Mammary epithelial cell (primary cell): ENCODE data around the gene STAC.

ENCODE experiments used
- CTCF ChIP-seq, 2 donors: IDR thresholded peaks in 1 of 2; conservative IDR thresholded peaks in 1 of 2; 2 replicates each; pipeline ENCODE4 v1.5.1; 2011 to 2012; ENCODE audit warnings: inconsistent platforms in 2 of 2, low read length in 2 of 2, mild to moderate bottlenecking in 2 of 2, control low read depth in 1 of 2, low read depth in 1 of 2; ENCODE audit not compliant: insufficient read depth in 1 of 2; ENCODE audit errors: extremely low read depth in 1 of 2
- EZH2 ChIP-seq: IDR thresholded peaks from 2 replicates; pipeline ENCODE4 v1.6.1; 2012; ENCODE audit warnings: low read length, inconsistent platforms, borderline replicate concordance

GRCh38 chr3:36461597-36461996 is 81.3 kb downstream of the STAC start:
- TF ChIP-seq CTCF (conservative IDR thresholded peaks at IDR 0.05 in 1 of 2, IDR thresholded peaks at IDR 0.05 in 1 of 2; ENCODE audit: extremely low read depth in 1 of 2, insufficient read depth in 1 of 2, low read depth in 1 of 2, low read length in 2 of 2) (no peak), EZH2 (no peak)
